Tibial nerve (tissue), 3 donors: Measurements from ENCODE around the gene LILRB3.

Experiments used
- POLR2A ChIP-seq, 2 donors: fragments of 450-650 bp; IDR thresholded peaks; one replicate each; pipeline ENCODE4 v1.6.1; 2017; ENCODE audit warnings: antibody characterized with exemption in 2 of 2, mild to moderate bottlenecking in 2 of 2, moderate library complexity in 2 of 2
- TF ChIP-seq, protein P1 (sequence below), 5 experiments: fragments of 200-600 bp in 3 of 5; fragments of 450-650 bp in 2 of 5; sonication (generic) in 3 of 5; IDR thresholded peaks; one replicate each; pipeline ENCODE4 v1.5.1; 2016 to 2019; ENCODE audit warnings: antibody characterized with exemption in 5 of 5, mild to moderate bottlenecking in 3 of 5, moderate library complexity in 2 of 5

GRCh38 chr19:54208784-54209057 is 14.1 kb downstream of the LILRB3 start:
- TF ChIP-seq POLR2A (IDR thresholded peaks at IDR 0.05): no peak
- TF ChIP-seq, protein P1, sequence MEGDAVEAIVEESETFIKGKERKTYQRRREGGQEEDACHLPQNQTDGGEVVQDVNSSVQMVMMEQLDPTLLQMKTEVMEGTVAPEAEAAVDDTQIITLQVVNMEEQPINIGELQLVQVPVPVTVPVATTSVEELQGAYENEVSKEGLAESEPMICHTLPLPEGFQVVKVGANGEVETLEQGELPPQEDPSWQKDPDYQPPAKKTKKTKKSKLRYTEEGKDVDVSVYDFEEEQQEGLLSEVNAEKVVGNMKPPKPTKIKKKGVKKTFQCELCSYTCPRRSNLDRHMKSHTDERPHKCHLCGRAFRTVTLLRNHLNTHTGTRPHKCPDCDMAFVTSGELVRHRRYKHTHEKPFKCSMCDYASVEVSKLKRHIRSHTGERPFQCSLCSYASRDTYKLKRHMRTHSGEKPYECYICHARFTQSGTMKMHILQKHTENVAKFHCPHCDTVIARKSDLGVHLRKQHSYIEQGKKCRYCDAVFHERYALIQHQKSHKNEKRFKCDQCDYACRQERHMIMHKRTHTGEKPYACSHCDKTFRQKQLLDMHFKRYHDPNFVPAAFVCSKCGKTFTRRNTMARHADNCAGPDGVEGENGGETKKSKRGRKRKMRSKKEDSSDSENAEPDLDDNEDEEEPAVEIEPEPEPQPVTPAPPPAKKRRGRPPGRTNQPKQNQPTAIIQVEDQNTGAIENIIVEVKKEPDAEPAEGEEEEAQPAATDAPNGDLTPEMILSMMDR (IDR thresholded peaks at IDR 0.05): no peak
